Mucosa of gallbladder (tissue), 1 donor: ENCODE results near the gene CD80. TPM values are rescaled to one million over a fixed set of nuclear protein-coding genes. Genes with fewer than 3 reads are reported as not detected.

Experiments used
- DNase-seq: peaks from one replicate; pipeline ENCODE4 v3.0.0-alpha.2; 2020; ENCODE audit warnings: low spot score
- total RNA-seq: library from RNA; stranded (reverse); gene quantifications from one replicate; pipeline ENCODE4 v1.2.1, GENCODE V29; 2021
- donor health status: DM: no; HTN: no; CAD: no.

CD80 gene
- total RNA-seq, 1 donor from 2014 or later, result 0.46 TPM

DNA sequence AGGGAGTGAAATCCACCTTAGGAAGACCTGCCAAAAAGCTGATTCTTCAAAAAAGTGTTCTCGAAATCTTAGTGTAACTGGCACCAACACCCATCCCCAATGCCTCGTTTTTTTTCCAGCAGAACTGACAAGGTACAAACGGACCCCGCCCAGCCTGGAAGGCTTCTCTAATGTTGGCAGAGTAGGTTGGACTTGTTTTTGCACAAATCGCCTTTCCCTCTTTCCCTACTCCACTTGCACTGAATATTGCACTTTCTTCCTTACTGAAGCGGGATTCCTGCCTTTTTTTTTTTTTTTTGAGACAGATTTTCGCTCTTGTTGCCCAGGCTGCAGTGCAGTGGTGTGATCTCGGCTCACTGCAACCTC lies 61.6 kb downstream of the CD80 start:
- DNase-seq, result no peak

DNA sequence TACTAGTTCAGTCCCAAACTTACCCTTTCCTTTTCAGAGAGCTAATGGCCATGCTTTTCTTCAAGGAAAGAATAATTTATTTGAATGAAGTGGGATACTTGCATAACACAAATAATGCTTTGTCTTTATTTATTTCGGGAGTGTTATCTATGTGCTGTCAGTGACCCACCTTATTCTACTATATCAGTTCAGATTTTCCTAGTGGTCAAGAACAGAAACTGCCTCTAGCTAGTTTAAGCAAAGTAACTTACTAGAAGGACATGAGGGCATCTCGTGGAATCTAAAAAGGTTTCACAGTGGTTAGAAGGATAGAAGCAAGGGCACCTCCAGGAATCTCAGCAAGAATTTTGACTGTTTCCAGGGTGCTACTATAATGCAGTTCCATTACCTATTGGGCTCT lies 64.8 kb downstream of the CD80 start:
- DNase-seq, result no peak

DNA sequence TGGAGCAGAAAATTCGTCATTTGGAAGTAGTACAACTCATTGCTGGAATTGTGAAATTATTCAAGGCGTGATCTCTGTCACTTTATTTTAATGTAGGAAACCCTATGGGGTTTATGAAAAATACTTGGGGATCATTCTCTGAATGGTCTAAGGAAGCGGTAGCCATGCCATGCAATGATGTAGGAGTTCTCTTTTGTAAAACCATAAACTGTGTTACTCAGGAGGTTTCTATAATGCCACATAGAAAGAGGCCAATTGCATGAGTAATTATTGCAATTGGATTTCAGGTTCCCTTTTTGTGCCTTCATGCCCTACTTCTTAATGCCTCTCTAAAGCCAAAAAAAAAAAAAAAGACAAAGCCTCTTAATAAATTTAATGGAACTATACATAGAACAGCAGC lies 66.6 kb downstream of the CD80 start:
- no peak for DNase-seq

DNA sequence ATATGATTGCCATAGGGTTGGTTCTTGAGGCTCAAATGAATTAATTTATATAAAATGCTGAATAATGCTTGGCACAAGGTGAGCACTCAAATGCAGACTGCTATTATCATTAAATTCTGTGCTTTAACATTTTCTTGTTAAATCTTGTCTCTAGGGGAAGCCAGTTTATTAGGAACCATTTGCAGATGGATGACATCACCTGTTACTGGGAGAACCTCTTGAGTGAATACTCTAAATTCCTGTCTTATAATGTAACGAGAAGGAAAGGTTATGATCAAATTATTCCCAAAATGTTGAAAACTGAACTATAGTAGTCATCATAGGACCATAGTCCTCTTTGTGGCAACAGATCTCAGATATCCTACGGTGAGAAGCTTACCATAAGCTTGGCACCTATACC lies 67.3 kb downstream of the CD80 start:
- no peak for DNase-seq

DNA sequence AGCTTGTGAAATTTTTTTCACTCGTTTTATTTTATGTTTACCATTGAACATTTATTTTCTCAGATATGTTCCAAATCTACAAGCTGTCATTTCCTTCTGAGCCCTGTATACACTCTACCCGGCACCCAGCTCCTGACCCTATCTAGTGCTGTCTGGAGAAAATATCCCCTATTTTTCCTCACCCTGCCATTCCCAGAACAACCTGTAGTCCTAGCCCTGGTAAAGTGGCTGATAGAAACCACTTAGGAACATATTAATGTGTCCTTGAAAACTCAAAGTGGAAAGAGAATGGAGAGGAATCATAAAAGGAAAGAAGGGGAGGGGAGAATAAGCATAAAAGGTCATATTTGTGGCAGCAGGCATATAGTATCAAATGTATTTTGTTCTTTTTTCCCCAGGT lies 69.3 kb downstream of the CD80 start:
- DNase-seq, result no peak

DNA sequence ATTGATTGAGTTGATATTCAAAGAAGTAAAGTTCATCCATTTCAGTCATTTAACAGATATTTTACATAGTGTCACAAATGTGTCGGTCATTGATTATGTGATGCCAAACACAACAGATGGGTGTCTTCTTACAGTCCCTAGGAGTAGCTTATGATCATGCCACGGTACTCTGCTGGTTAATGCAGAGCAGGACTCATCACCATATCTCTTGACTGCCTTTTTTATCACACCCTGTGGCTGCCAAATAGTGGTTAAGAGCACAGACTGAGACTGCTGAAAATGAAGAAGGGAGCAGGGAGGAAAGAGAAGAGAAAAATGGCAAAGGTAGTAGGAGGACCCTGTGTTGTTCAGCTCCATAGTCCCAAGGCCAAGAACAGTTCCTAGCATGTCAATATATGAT lies 73.9 kb downstream of the CD80 start:
- no peak for DNase-seq

DNA sequence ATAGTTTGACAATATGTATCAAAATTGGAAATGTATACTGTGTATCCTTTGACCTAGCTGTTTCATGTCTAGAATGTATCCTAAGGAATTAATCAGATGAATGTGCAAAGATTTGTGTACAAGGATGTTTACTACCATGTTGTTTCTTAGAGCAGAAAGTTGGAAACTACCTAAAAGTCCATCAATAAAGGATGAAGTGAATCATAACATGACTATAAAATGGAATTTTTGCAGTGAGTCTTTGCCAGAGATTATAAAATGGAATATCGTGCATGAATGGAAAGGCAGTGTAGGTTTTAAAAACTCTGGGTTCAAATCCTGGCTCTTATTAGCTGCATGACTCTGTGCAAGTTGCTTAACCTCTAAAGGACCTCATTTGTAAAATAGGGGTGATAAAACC lies 76.3 kb downstream of the CD80 start:
- DNase-seq, result no peak

DNA sequence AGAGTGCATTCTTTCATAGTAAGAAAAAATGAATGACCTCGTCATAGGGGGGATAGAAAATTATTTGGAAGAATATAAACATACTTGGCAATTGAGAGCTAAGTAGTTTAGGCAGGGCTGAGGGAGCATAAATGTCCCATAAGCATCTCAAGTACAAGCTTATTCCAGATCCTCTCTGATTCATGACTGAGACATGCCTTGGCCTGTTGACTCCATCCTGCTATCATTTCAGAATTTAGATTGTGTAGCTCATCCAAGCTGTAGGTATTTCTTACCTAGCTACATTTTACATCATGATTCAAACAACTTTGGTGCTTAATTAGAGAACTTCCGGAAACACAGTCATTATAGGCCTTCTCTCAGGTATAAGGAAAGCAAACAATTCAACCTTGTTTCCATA lies 78.3 kb downstream of the CD80 start:
- DNase-seq, result no peak

Other genes starting within 250 kb of the CD80 start
- gene TMEM39A, start 96.0 kb downstream of the CD80 start, total RNA-seq, result 35.3 TPM
- 17.9 TPM for gene POGLUT1, start 90.7 kb downstream of the CD80 start, total RNA-seq
- gene TIMMDC1, start 61.1 kb downstream of the CD80 start, total RNA-seq, result 114 TPM
- 9.5 TPM for gene ADPRH, start 19.9 kb upstream of the CD80 start, total RNA-seq
- gene PLA1A, start 38.3 kb upstream of the CD80 start, total RNA-seq, result 1.6 TPM
- gene POPDC2, start 101.0 kb upstream of the CD80 start, total RNA-seq, result 53.2 TPM
- 45.1 TPM for gene COX17, start 117.8 kb upstream of the CD80 start, total RNA-seq
- gene CFAP91, start 143.4 kb upstream of the CD80 start, total RNA-seq, result 6.7 TPM
- gene NR1I2, start 222.5 kb upstream of the CD80 start, total RNA-seq, result 106 TPM